DOHH2 (cell line): ENCODE results near the gene PTPN9.
"Not testable (repeated sequence)": the region's sequence is repeated elsewhere in the genome, so short reads cannot be mapped to it uniquely, and the experiment has no call there.

Source experiments
- H3F3A ChIP-seq: fragments of 200-600 bp; sonication (generic), shearing (Covaris generic); 2 replicates; pipeline ENCODE4 v1.6.0; 2016; ENCODE audit warnings: antibody characterized with exemption, mild to moderate bottlenecking; ENCODE audit not compliant: control insufficient read depth, insufficient read depth
- H3K27ac ChIP-seq: fragments of 200-600 bp; sonication (generic); 2 replicates; pipeline ENCODE4 v1.5.1; 2014; ENCODE audit warnings: low read depth, mild to moderate bottlenecking, low read length, moderate library complexity
- H3K27me3 ChIP-seq: fragments of 200-600 bp; sonication (generic); 2 replicates; pipeline ENCODE4 v1.6.1; 2014; ENCODE audit warnings: mild to moderate bottlenecking, low read length, mixed read lengths; ENCODE audit not compliant: control insufficient read depth
- H3K36me3 ChIP-seq: fragments of 200-600 bp; sonication (generic); 2 replicates; pipeline ENCODE4 v1.6.1; 2014; ENCODE audit warnings: mild to moderate bottlenecking, low read length, moderate library complexity, mixed read lengths; ENCODE audit not compliant: control insufficient read depth
- H3K4me1 ChIP-seq: fragments of 200-600 bp; sonication (generic); 2 replicates; pipeline ENCODE4 v1.6.1; 2014; ENCODE audit warnings: mild to moderate bottlenecking, low read length, mixed read lengths; ENCODE audit not compliant: control insufficient read depth
- H3K4me2 ChIP-seq: fragments of 200-600 bp; sonication (generic); 2 replicates; pipeline ENCODE4 v1.6.0; 2014; ENCODE audit warnings: mild to moderate bottlenecking, low read length, moderate library complexity
- H3K4me3 ChIP-seq: fragments of 200-600 bp; sonication (generic); 2 replicates; pipeline ENCODE4 v1.5.1; 2014; ENCODE audit warnings: mild to moderate bottlenecking, low read length, mixed read lengths
- H3K79me2 ChIP-seq: fragments of 200-600 bp; sonication (generic); 2 replicates; pipeline ENCODE4 v1.6.1; 2014; ENCODE audit warnings: mild to moderate bottlenecking, low read length, mixed read lengths; ENCODE audit not compliant: control insufficient read depth
- H3K9me2 ChIP-seq: fragments of 200-600 bp; sonication (generic); replicated peaks from 2 replicates; pipeline ENCODE4 v1.6.1; 2014; ENCODE audit warnings: mild to moderate bottlenecking, low read length, mixed read lengths; ENCODE audit not compliant: control insufficient read depth
- H3K9me3 ChIP-seq: fragments of 200-600 bp; sonication (generic); 2 replicates; pipeline ENCODE4 v1.6.1; 2014; ENCODE audit warnings: antibody characterized with exemption, low read length, mixed read lengths; ENCODE audit not compliant: control insufficient read depth, insufficient read depth
- H4K20me1 ChIP-seq: fragments of 200-600 bp; sonication (generic); 2 replicates; pipeline ENCODE4 v1.6.0; 2014; ENCODE audit warnings: low read depth, mild to moderate bottlenecking, antibody characterized with exemption, low read length, moderate library complexity; ENCODE audit not compliant: control insufficient read depth, insufficient read depth
- CTCF ChIP-seq: fragments of 200-600 bp; sonication (generic); IDR thresholded peaks from one replicate; pipeline ENCODE4 v1.5.1; 2014; ENCODE audit warnings: antibody characterized with exemption, mild to moderate bottlenecking, low read depth, low read length; ENCODE audit not compliant: poor library complexity, severe bottlenecking
- EZH2phosphoT487 ChIP-seq: fragments of 200-600 bp; sonication (generic); IDR thresholded peaks from 2 replicates; pipeline ENCODE4 v1.6.1; 2017; ENCODE audit warnings: borderline replicate concordance, mild to moderate bottlenecking, antibody characterized with exemption, low read length, moderate library complexity, mixed read lengths

PTPN9 gene

GRCh38 chr15:75570126-75570845, 8.8 kb downstream of the PTPN9 start:
- Histone ChIP-seq H3K4me3 (no peak overlapping the region), H3K9me2 (no peaks in the 10 kb centered on the region), H3K9me3 (no peaks in the 10 kb centered on the region), H3F3A (0 out of 2 replicates have a peak, but pooled peaks cover 4% of the 10 kb centered on the region), H3K4me2 (no peak overlapping the region), H3K27me3 (no peaks in the 10 kb centered on the region), H3K4me1 (peaks cover 9% of the 10 kb centered on the region; the same call in 1 of the 2 replicates), H3K79me2 (peaks cover 96% of the 10 kb centered on the region), H3K36me3 (peaks cover 28% of the 10 kb centered on the region), H3K27ac (no peak overlapping the region), H4K20me1 (peaks cover 11% of the 10 kb centered on the region)
- TF ChIP-seq EZH2phosphoT487 (no peak), CTCF (no peak)

GRCh38 chr15:75565062-75565970, 13.8 kb downstream of the PTPN9 start:
- Histone ChIP-seq H3K36me3 (peaks cover 7% of the 10 kb centered on the region; the same call in 1 of the 2 replicates), H3F3A (no peaks in the 10 kb centered on the region), H3K4me3 (no peak overlapping the region), H3K79me2 (peaks cover 81% of the 10 kb centered on the region), H3K9me2 (no peaks in the 10 kb centered on the region), H3K27me3 (no peaks in the 10 kb centered on the region), H3K27ac (no peak overlapping the region), H3K4me1 (no peaks in the 10 kb centered on the region), H4K20me1 (no peaks in the 10 kb centered on the region; the same call in 1 of the 2 replicates), H3K4me2 (no peak overlapping the region), H3K9me3 (no peaks in the 10 kb centered on the region)
- TF ChIP-seq CTCF (no peak), EZH2phosphoT487 (no peak)

GRCh38 chr15:75561888-75562287, 17.2 kb downstream of the PTPN9 start:
- Histone ChIP-seq H3K4me2 (no peak overlapping the region), H3K79me2 (peaks cover 55% of the 10 kb centered on the region), H3F3A (no peaks in the 10 kb centered on the region), H3K27me3 (no peaks in the 10 kb centered on the region), H4K20me1 (no peaks in the 10 kb centered on the region; the same call in 1 of the 2 replicates), H3K4me1 (no peaks in the 10 kb centered on the region), H3K36me3 (no peaks in the 10 kb centered on the region; the same call in 1 of the 2 replicates), H3K9me2 (no peaks in the 10 kb centered on the region), H3K9me3 (no peaks in the 10 kb centered on the region), H3K4me3 (no peak overlapping the region), H3K27ac (no peak overlapping the region)
- no peak for TF ChIP-seq EZH2phosphoT487
- TF ChIP-seq CTCF, result no peak

- H3K79me2 ChIP-seq, result peaks cover 50% of the 10 kb centered on the region
- not testable (repeated sequence) for H3K27me3 ChIP-seq, H3K4me1 ChIP-seq, H3K4me3 ChIP-seq, H3K9me2 ChIP-seq, H3K36me3 ChIP-seq, H3K9me3 ChIP-seq, H3K4me2 ChIP-seq, H4K20me1 ChIP-seq, H3F3A ChIP-seq, H3K27ac ChIP-seq
These were observed 19.8 kb downstream of the PTPN9 start for GRCh38 chr15:75559360-75559759.

- H3K4me3 ChIP-seq, H3K27ac ChIP-seq, H3K4me2 ChIP-seq, H3K4me1 ChIP-seq, H4K20me1 ChIP-seq, H3K9me2 ChIP-seq, H3F3A ChIP-seq, H3K36me3 ChIP-seq, H3K9me3 ChIP-seq, H3K27me3 ChIP-seq: not testable (repeated sequence)
- H3K79me2 ChIP-seq, result peaks cover 47% of the 10 kb centered on the region
These were observed 20.2 kb downstream of the PTPN9 start for GRCh38 chr15:75558955-75559354.
